K562 (cell line): ENCODE results near the gene DGCR6L.

Experiments used
- CBFB ChIP-seq: sonication (generic); formaldehyde crosslinking; IDR thresholded peaks from 2 replicates; pipeline ENCODE4 v1.4.0; 2020; ENCODE audit warnings: mild to moderate bottlenecking, missing genetic modification reagents
- ELF4 ChIP-seq: fragments of 450-650 bp; formaldehyde crosslinking; IDR thresholded peaks from 2 replicates; pipeline ENCODE4 v1.4.0; 2022; ENCODE audit warnings: missing genetic modification characterization
- ZBTB1 ChIP-seq: sonication (generic); formaldehyde crosslinking; IDR thresholded peaks from 2 replicates; pipeline ENCODE4 v1.8.1; 2023; ENCODE audit warnings: missing genetic modification reagents, low read depth, mild to moderate bottlenecking, borderline replicate concordance
- ZNF282 ChIP-seq: sonication (generic); formaldehyde crosslinking; IDR thresholded peaks from 2 replicates; pipeline ENCODE4 v1.8.1; 2023; ENCODE audit warnings: missing genetic modification reagents
- ZNF324 ChIP-seq: fragments of 250-450 bp; sonication (Bioruptor Pico); IDR thresholded peaks from 2 replicates; pipeline ENCODE4 v1.4.0; 2020; ENCODE audit warnings: mild to moderate bottlenecking
- TF ChIP-seq, protein P1 (sequence below): IDR thresholded peaks from 2 replicates; pipeline ENCODE4 v1.6.1; 2011; ENCODE audit not compliant: insufficient read length; ENCODE audit errors: extremely low read depth
- TF ChIP-seq, protein P2 (sequence below), 3 experiments: IDR thresholded peaks in 2 of 3; conservative IDR thresholded peaks in 1 of 3; 2 replicates each; pipeline ENCODE4 v1.5.1; 2011 to 2012; ENCODE audit warnings: low read length in 3 of 3, mild to moderate bottlenecking in 3 of 3, control low read depth in 2 of 3, improper control_type of control experiment in 1 of 3, inconsistent platforms in 1 of 3, low read depth in 1 of 3, mixed read lengths in 1 of 3, moderate library complexity in 1 of 3; ENCODE audit not compliant: insufficient read depth in 2 of 3
- TF ChIP-seq, protein P3 (sequence below): fragments of 250-450 bp; sonication (Bioruptor Pico); IDR thresholded peaks from 2 replicates; pipeline ENCODE4 v1.8.0; 2022; ENCODE audit warnings: moderate library complexity, mild to moderate bottlenecking, inconsistent platforms

DNA sequence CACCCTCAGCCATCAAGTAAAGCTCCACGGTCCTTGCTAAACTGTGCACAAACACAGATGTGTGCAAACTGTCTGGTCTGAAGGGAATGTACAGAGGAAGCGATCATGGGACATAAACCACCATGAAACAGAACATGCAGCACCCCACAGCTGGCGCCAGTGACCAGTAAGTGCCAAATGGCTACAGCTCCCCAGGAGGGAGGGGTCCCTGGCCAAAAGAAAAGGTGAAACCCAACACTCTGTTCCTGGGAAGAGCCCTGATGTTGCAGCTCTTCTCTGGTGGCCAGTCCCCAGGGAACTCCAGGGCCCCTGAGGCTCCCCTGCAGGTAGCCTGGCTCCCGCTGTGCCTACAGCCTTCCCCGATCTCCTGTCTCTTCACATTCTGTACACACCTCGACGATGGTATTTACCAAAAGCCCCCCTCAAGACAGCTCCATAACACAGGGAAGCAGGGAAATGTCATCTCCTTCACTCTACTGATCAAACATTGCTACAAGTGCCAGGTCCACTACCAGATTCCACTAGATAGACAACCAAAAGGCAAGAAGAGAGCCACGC, 2.9 kb downstream of the DGCR6L start:
- TF ChIP-seq ZNF282 (no peak; the same call in 1 of the 2 replicates), ZBTB1 (CRISPR knock-in tag) (no peak), ELF4 (CRISPR knock-in tag) (no peak), CBFB (CRISPR knock-in tag) (no peak), ZNF324 (CRISPR knock-in tag) (no peak)
- TF ChIP-seq, protein P1, sequence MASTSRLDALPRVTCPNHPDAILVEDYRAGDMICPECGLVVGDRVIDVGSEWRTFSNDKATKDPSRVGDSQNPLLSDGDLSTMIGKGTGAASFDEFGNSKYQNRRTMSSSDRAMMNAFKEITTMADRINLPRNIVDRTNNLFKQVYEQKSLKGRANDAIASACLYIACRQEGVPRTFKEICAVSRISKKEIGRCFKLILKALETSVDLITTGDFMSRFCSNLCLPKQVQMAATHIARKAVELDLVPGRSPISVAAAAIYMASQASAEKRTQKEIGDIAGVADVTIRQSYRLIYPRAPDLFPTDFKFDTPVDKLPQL, result no peak
- TF ChIP-seq, protein P2, sequence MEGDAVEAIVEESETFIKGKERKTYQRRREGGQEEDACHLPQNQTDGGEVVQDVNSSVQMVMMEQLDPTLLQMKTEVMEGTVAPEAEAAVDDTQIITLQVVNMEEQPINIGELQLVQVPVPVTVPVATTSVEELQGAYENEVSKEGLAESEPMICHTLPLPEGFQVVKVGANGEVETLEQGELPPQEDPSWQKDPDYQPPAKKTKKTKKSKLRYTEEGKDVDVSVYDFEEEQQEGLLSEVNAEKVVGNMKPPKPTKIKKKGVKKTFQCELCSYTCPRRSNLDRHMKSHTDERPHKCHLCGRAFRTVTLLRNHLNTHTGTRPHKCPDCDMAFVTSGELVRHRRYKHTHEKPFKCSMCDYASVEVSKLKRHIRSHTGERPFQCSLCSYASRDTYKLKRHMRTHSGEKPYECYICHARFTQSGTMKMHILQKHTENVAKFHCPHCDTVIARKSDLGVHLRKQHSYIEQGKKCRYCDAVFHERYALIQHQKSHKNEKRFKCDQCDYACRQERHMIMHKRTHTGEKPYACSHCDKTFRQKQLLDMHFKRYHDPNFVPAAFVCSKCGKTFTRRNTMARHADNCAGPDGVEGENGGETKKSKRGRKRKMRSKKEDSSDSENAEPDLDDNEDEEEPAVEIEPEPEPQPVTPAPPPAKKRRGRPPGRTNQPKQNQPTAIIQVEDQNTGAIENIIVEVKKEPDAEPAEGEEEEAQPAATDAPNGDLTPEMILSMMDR (IDR thresholded peaks at IDR 0.05 in 2 of 3, conservative IDR thresholded peaks at IDR 0.05 in 1 of 3; ENCODE audit: insufficient read depth in 2 of 3, low read depth in 1 of 3, low read length in 3 of 3), result no peak
- TF ChIP-seq, protein P3, sequence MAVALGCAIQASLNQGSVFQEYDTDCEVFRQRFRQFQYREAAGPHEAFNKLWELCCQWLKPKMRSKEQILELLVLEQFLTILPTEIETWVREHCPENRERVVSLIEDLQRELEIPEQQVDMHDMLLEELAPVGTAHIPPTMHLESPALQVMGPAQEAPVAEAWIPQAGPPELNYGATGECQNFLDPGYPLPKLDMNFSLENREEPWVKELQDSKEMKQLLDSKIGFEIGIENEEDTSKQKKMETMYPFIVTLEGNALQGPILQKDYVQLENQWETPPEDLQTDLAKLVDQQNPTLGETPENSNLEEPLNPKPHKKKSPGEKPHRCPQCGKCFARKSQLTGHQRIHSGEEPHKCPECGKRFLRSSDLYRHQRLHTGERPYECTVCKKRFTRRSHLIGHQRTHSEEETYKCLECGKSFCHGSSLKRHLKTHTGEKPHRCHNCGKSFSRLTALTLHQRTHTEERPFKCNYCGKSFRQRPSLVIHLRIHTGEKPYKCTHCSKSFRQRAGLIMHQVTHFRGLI (CRISPR knock-in tag), result no peak
